Neutrophil (primary cell): ENCODE measurements around the gene TLK2.
"Not testable (repeated sequence)": the region's sequence is repeated elsewhere in the genome, so short reads cannot be mapped to it uniquely, and the experiment has no call there.

ENCODE experiments used
- H3K27ac ChIP-seq: fragments of 200-600 bp; sonication (generic); 2 replicates; pipeline ENCODE4 v1.5.1; 2016; ENCODE audit warnings: mild to moderate bottlenecking, moderate library complexity
- H3K27me3 ChIP-seq: fragments of 200-600 bp; sonication (generic); 2 replicates; pipeline ENCODE4 v1.6.0; 2016; ENCODE audit warnings: mild to moderate bottlenecking
- H3K36me3 ChIP-seq: fragments of 200-600 bp; sonication (generic); 2 replicates; pipeline ENCODE4 v1.5.1; 2017
- H3K4me1 ChIP-seq, 2 experiments: fragments of 200-600 bp in 1 of 2; sonication (generic) in 1 of 2; 1 replicate in 1 of 2; 2 replicates in 1 of 2; pipeline versions ENCODE4 v1.5.1 to v1.6.1; 2013 to 2016; ENCODE audit warnings: low read depth in 1 of 2, low read length in 1 of 2, mild to moderate bottlenecking in 1 of 2, moderate library complexity in 1 of 2; ENCODE audit not compliant: control insufficient read depth in 1 of 2, insufficient read depth in 1 of 2
- H3K4me3 ChIP-seq, 2 experiments: fragments of 200-600 bp in 1 of 2; sonication (generic) in 1 of 2; 1 replicate in 1 of 2; 2 replicates in 1 of 2; pipeline ENCODE4 v1.5.1; 2013 to 2016; ENCODE audit warnings: low read depth in 1 of 2, low read length in 1 of 2, mild to moderate bottlenecking in 1 of 2, moderate library complexity in 1 of 2
- H3K9me3 ChIP-seq: fragments of 200-600 bp; sonication (generic); 2 replicates; pipeline ENCODE4 v1.5.1; 2016
- CTCF ChIP-seq: fragments of 200-600 bp; sonication (generic); IDR thresholded peaks from 2 replicates; pipeline ENCODE4 v1.5.1; 2016; ENCODE audit warnings: antibody characterized with exemption

The TLK2 gene

GRCh38 chr17:62587554-62587953 is 108.9 kb downstream of the TLK2 start:
- H3K4me1 ChIP-seq = no peaks in the 10 kb centered on the region
- no peak overlapping the region for H3K4me3 ChIP-seq
- H3K36me3 ChIP-seq = peaks cover 80% of the 10 kb centered on the region
- no peaks in the 10 kb centered on the region for H3K9me3 ChIP-seq
- H3K27ac ChIP-seq = no peak overlapping the region
- no peak for TF ChIP-seq CTCF
- H3K27me3 ChIP-seq = no peaks in the 10 kb centered on the region

- Histone ChIP-seq H3K4me3 (no peak overlapping the region), H3K27me3 (no peaks in the 10 kb centered on the region), H3K4me1 (no peaks in the 10 kb centered on the region), H3K9me3 (no peaks in the 10 kb centered on the region), H3K27ac (no peak overlapping the region), H3K36me3 (peaks cover 80% of the 10 kb centered on the region)
- no peak for TF ChIP-seq CTCF
These were observed 109.5 kb downstream of the TLK2 start for GRCh38 chr17:62588109-62588508.

GRCh38 chr17:62591333-62591732 is 112.7 kb downstream of the TLK2 start:
- Histone ChIP-seq H3K36me3 (peaks cover 74% of the 10 kb centered on the region), H3K4me3 (no peak overlapping the region)

GRCh38 chr17:62591822-62592221 is 113.2 kb downstream of the TLK2 start:
- not testable (repeated sequence) for H3K4me1 ChIP-seq, H3K9me3 ChIP-seq, H3K4me3 ChIP-seq, H3K27me3 ChIP-seq, H3K27ac ChIP-seq
- H3K36me3 ChIP-seq = peaks cover 74% of the 10 kb centered on the region

More at GRCh38 chr17:62591333-62591732, 112.7 kb downstream of the TLK2 start:
- Histone ChIP-seq H3K27me3 (no peaks in the 10 kb centered on the region), H3K4me1 (no peaks in the 10 kb centered on the region), H3K27ac (no peak overlapping the region), H3K9me3 (no peaks in the 10 kb centered on the region)
- TF ChIP-seq CTCF = no peak

- H3K27me3 ChIP-seq = no peaks in the 10 kb centered on the region
- no peak overlapping the region for H3K4me3 ChIP-seq
- no peak overlapping the region for H3K27ac ChIP-seq
- no peaks in the 10 kb centered on the region for H3K9me3 ChIP-seq
- no peak for TF ChIP-seq CTCF
- peaks cover 74% of the 10 kb centered on the region for H3K36me3 ChIP-seq
- no peaks in the 10 kb centered on the region for H3K4me1 ChIP-seq
These were observed 113.9 kb downstream of the TLK2 start for GRCh38 chr17:62592341-62593099.

- Histone ChIP-seq H3K4me3 (no peak overlapping the region), H3K9me3 (no peaks in the 10 kb centered on the region), H3K4me1 (no peaks in the 10 kb centered on the region), H3K36me3 (peaks cover 74% of the 10 kb centered on the region), H3K27me3 (no peaks in the 10 kb centered on the region), H3K27ac (no peak overlapping the region)
- TF ChIP-seq CTCF = no peak
These were observed 116.9 kb downstream of the TLK2 start for GRCh38 chr17:62595484-62595883.
